ENCODE measurements around the gene PCID2.

DNA sequence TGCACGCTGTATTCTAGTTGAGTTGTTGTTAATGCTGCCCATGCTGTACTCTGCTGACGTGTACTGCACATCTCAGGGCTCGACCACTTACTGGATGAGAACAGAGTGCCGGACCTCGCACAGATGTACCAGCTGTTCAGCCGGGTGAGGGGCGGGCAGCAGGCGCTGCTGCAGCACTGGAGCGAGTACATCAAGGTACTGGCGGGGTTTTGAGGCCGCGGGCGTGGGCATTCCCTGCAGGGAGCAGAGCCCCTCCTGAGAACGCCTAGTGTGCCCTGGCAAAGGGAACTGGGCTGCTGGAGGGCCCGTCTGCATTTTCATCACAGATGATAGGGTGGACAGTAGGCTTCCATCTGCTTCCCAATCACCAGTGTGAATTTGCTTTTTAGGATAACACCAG is 30.9 kb upstream of the PCID2 start:
- TF ChIP-seq, protein P1, sequence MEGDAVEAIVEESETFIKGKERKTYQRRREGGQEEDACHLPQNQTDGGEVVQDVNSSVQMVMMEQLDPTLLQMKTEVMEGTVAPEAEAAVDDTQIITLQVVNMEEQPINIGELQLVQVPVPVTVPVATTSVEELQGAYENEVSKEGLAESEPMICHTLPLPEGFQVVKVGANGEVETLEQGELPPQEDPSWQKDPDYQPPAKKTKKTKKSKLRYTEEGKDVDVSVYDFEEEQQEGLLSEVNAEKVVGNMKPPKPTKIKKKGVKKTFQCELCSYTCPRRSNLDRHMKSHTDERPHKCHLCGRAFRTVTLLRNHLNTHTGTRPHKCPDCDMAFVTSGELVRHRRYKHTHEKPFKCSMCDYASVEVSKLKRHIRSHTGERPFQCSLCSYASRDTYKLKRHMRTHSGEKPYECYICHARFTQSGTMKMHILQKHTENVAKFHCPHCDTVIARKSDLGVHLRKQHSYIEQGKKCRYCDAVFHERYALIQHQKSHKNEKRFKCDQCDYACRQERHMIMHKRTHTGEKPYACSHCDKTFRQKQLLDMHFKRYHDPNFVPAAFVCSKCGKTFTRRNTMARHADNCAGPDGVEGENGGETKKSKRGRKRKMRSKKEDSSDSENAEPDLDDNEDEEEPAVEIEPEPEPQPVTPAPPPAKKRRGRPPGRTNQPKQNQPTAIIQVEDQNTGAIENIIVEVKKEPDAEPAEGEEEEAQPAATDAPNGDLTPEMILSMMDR (IDR thresholded peaks at IDR 0.05; ENCODE audit: low read depth, low read length), result no peak
- no peak for TF ChIP-seq POLR2A (IDR thresholded peaks at IDR 0.05; ENCODE audit: extremely low read depth, insufficient read length)
- TF ChIP-seq MYC (IDR thresholded peaks at IDR 0.05; ENCODE audit: low read depth, low read length), result no peak
- TF ChIP-seq, protein P2, sequence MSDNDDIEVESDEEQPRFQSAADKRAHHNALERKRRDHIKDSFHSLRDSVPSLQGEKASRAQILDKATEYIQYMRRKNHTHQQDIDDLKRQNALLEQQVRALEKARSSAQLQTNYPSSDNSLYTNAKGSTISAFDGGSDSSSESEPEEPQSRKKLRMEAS (IDR thresholded peaks at IDR 0.05; ENCODE audit: low read depth, low read length), result no peak
